ENCODE measurements around the gene RNASE12.
"Not testable (repeated sequence)": the region's sequence is repeated elsewhere in the genome, so short reads cannot be mapped to it uniquely, and the experiment has no call there.

RNASE12 gene, protein sequence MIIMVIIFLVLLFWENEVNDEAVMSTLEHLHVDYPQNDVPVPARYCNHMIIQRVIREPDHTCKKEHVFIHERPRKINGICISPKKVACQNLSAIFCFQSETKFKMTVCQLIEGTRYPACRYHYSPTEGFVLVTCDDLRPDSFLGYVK

DNA sequence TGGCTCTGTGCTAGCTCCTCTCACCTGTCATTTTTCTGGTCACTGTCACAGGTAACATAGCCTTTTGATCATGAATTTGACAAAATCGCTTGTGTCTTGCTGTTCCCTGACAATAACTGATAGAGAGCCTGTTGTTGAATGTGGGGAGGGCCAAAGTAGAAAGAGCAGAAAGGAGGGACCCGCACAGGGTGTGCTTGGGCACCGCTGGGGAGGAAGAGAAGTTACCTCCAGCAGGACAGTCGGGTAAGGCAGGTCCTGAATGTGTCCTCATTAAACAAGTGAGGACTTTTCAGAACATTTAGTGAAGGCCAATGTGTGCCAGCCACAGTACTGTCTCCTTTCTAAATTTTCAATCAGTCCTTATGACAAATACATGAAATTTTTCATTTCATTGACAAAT, at the start of gene RNASE12:
Gene RNASE12 (minus strand): TSS at position 142 of the 400 bp plus-strand sequence. CDS start 653 bp downstream, outside the sequence.
- DNase-seq: no peak

DNA sequence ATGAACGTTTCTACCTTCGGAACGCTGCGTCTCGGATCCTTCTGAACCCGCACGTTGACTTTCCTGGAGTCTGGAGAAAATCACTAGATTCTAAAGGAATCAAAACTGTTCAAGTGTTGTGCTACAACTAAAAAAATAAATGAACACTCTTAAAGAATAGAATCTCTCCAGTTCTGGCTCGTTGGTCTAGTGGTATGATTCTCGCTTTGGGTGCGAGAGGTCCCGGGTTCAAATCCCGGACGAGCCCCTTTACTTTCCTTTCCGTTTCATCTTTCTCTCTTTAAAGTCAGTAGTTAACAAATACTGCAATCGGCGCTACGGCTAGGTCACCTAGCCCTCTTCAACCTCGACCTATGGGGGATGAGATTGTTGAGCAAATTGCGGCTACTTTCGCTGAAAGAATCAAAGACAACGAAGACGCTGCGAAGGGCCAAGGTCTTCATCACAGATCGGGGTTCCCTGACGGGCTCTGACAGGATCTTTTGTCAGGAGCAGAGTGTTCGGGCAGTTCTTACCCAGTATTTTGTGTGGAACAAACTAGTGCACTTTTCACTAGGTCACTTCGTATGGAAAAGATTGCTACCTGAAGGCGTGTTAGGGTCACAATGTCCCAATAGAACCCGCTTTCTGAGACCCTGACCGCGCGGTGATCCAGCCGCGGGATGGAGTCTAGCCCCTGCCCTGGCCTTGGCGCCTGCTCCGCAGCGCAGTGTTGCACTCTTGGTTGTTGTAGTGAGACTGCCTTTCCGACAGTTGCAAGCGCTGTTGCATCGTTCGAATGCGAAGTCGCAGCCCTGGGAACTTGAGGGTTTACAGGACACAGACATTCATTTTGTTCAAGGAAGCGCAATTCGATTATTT, 41.9 kb upstream of the RNASE12 start:
- DNase-seq: peak; percentile 85

DNA sequence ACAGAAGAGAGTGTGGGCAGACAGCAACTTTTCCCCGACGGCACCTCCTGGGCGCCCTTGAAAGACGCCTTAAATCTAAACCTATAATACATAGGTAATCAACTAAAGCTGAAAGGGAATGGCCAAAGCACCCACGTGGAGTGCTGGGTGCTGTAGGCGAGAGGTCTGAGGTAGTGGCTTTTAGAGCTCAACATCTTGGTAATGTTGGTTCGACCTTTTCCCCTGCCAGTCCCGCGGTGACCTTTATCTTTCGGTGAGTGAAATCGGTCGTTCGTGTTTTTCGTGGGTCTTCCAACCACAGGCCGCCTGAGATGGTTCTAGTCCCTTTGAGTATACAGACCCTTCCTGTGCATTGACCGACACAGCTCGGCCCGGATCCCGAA, 41.3 kb upstream of the RNASE12 start:
- no peak for DNase-seq

DNA sequence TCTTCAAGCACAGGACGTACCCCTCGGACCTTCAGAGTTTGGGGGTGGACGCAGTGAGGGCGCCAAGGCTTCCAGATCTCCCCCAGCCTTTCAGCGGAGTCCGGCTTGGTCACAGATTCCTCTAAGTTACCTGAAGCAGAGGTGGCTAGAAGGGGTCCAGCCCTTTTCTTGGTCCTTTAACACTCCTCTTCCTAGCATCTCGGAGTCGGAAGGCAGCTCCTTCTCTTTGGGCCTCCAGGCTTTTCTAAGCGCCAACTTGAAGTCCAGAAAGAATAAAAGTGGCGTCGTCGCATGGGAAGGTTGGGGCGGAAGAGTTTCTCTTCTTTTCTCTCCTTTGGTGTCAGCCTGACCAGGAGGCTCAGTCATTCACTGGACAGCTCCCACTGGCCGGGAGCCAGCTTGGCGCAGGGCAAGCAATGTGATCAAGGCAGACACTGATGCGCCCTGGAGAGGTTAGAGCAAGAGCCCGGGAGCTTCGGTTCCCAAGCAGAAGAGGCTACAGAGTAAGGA, 40.8 kb upstream of the RNASE12 start:
- no peak for DNase-seq

DNA sequence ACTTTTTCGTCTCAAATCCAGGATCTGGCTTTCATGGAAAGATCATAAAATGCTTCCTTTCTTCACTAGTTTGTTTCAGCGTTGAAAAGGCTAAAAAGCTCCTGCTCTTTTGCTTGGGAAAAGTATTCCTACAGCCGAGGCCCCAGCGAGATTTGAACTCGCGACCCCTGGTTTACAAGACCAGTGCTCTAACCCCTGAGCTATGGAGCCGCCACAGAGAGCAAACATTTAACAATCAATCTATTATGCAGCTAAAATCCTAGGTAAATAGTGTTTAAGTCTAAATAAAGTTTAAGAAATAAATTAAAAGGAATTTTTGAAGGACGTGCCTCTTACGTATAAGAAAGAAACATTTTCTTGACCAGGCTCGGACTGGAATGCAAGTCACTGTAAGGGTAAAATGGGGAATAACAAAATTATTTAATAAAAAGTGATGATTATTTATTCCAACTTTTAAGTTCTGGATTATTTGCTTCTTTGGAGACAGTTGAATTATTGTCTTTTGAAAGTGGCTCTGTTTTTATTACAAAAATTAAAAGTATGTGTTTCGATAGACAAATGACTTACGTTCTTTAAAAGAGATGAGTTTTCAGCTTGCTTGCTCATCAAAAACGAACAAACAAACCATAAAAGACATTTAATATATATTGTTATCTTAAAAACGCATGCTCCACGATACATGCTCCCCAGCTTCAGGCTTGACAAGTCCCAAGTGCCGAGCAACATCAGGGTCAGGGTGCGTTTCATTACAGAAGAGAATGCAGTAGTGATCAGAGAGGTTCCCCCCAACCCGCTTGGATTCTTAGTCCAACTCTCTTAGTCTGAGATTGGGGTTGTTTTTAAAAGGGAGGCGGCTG, 40.1 kb upstream of the RNASE12 start:
- peak; percentile 82 for DNase-seq

DNA sequence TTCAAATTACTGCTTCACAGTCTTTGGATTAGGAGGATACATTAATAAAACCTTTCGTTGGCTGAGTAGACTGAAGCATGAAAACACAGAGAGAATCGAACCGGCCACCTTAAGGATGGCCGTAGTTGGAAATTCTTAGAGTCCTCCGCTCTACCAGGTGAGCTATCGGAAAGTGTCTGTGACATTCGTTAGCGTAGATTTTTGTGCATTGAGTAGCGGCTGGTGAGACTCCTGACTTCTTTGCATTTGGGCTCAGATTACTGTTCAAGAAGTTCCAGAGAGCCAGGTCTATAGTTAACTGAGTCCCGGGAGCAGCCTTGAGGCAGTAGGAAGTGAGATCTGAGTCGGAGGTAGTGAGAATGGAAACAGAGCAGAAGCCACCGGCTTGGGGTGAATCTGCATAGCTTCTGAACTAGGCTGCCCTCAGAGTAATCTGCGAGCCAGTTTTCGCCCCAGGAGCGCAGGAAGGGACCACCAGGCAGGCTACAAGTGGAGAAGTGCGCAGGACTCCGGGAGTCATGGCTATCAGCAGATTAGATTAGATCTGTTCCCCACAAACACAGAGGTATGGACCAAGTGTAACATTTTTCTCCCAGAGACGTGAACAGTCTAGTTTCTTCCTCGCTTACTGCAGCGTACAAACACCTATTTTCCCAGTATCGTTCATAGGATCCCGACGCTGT, 39.3 kb upstream of the RNASE12 start:
- peak; percentile 55 for DNase-seq

DNA sequence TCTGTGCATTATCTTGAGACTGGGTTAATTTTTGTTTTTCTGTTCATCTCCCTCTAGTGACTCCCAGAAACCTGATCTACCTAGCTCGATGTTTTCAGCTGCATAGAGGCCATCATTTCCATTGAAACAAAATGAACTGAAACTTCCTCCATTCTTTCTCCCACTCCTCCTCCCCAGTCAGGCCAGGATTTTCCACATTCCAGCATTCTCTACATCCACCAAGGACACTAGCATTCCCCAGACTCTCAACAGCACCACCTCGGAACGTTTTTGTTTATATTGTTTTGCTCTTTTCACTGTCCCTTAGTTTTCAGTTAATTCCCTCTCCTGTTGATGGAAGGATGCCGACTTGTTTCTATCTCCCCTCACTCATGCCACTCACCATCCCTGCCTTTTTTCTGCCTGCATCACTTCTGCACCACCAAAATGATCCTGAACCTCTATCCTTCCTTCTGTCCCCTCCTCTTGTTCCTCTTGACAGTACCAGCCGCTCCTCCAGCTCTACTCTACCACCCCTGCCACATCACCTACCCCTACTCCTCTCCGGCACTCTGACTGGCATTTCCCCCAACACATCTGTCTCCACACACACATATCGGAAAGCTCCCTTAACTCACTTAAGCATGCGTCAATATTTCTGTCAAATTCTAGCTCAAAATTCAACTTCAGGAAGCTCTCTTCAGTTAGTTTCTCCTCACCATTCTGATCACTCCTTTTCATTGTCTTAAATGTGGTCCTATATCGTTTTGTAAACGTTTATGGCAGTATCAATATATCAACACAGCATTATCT, 37.1 kb upstream of the RNASE12 start:
- no peak for DNase-seq

DNA sequence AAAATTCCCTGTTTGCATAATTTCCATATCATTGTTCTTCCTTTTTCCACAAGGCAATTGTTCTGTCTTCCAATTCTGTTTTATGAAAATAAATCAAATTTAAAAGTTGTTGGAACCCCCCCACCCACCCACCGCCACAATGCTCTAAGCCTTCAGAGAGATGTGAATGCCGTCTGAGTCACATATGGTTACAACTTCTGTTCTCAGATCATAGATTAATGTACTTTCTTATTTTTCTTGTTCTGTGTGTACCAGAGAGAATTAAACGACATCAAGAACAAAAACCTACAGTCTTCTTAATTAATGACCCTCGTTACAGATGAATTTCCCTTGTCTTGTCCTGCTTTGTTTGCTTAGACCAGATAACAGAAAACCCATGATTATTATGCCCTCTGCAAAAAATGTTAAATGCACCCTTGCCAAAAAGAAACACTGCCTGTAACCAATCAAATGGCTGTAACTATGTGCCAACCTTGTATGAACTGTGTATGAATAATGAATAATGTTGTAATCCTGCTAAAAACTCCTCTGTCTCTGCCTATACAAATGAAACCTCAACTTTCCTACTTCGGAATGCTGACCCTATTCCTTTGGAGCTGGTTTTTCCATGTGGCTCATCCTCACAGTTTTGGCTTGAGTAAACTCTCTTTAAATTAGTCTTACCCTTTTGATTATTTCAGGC, 36.3 kb upstream of the RNASE12 start:
- no peak for DNase-seq

DNA sequence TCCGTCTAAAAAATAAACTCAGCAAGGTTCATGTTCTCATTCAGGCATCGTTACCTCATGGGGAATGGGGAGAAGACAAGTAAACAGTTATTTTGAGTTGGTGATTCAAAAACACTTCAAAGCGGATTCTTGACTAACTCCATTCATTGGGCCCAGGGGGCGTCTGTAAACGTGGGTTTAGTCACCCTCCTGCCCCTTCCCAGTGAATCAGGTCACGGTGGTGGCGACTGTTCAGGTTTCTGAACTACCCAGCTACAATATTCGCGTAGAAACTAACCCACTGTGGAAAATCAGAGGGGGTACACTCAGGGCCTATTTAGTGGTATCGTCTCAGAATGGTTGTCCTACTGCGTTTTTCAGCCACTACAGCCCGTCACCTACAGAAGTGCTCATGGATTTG, 35.1 kb upstream of the RNASE12 start:
- no peak for DNase-seq

DNA sequence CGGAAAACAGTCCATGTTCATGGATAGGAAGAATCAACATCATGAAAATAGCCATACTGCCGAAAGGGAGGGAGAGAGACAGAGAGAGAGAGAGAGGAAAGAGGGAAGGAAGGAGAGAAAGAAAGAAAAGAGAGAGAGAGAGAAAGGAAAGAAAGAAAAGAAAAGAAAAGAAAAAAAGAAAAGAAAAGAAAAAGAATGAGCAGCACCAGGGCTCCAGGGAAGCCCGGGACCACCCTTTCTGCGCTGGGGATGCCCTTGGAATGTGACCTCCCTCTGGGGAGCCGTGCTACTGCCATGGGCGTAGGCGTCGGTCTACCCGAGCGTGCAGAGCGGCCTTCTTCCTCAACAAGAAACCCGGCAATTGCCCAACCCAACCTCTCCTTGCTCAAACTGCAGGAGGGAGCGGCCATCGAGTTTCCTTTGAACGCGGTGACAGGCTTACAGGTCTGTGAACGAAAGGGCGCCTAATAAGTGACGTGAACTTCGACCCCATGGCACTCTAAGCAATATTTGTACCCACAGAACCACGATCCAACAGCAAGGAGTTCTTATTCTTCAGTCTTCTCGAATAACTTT, 33.4 kb upstream of the RNASE12 start:
- no peak for DNase-seq

DNA sequence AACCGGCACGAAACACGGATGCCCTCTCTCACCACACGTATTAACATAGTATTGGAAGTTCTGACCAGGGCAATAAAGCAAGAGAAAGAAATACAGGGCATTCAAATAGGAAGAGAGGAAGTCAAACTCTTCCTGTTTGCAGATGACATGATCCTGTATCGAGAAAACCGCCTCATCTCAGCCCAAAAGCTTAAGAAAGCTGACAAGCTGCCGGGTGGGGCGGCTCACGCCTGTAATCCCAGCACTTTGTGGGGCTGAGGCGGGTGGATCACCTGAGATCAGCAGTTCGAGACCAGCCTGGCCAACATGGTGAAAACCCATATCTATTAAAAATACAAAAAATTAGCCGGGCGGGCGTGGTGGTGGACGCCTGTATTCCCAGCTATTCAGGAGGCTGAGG, 32.6 kb upstream of the RNASE12 start:
- no peak for DNase-seq

DNA sequence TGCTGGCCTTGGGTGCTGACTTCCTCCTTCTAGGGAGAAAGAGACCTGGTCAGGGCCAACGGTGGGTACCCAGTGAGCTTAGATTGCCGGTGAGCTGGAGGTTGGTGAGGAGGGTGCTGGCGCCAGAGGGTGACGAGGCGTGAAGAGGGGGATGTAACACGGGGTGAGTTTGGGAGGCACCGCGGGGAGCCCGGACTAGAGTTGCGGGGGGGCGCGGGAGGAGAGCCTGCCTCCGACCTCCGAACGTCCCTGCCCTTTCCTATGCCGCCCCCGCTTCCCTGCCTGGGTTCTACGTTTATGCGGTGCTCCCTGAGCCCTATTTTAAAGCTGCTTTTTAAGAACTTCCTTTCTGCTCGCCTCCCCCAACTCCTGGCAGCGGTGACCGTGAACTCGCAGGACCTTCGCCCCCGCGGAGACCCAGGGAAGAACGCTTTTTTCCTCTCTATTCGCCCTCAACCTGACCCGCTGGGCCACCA, 31.7 kb upstream of the RNASE12 start:
- no peak for DNase-seq

DNA sequence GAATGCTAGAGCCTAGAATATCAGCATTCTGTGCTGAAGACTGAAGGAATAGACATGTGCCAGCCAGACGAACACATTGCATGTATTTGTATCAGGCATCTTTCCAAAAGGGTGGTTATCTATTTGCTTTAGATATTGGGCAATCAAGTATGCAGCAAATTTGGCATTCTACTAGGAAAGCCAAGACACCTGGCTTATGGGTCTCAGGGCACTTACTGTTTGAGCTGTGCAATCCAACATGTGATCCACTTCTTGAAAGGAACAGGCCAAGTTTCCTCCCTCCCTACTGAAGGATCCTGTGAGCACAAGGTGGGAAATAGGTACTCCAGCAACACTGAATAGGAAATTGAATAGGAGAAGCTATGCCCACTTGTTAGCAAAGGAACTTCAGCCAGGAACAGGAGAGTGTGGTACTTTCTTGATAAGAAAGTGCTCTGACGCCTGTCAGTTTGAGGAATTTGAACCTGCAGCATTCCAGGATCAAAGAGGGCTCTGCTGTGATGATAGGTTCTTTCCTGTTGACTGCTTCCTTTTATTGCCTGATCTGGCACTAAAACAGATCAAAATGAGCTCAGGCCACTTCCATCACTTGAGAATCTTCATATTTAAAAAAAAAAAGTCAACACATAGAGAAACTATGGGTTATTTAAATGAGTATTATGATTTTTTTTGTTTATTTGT, 29.8 kb upstream of the RNASE12 start:
- DNase-seq: no peak

DNA sequence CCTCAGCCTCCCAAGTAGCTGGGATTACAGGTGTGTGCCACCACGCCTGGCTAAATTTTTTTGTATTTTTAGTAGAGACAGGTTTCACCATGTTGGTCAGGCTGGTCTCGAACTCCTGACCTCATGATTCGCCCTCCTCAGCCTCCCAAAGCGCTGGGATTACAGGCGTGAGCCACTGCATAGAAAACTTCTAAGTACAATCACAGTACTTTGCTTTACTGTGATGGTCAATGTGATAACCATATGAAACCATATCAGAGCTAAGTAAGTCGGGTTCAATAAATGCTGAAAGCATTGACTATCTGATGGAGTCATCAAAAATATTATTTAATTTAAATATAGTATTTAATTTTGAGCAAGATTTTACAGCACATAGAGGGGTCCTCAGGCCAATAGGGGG, 28.5 kb upstream of the RNASE12 start:
- DNase-seq: not testable (repeated sequence)

DNA sequence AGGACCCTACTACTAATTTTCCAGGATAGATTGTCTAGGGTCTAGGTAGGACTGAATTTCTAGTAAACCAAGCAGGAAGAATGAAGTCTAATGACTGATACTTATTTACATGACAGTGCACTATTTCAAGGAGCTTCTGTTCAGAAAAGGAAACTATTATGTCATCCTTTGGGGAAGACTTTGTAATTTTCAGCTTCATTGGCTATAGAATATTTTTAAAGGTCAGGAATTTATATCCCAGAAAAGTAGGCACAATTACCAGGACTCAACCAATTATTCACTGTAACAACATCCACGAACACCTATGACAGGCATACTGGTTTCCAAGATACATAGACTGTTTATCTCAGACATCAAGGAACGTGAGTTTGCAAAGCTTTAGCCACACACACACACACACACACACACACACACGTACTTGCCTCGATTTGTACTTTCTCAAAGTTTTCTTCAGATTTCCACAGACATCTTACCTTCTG, 27.1 kb upstream of the RNASE12 start:
- DNase-seq: no peak

DNA sequence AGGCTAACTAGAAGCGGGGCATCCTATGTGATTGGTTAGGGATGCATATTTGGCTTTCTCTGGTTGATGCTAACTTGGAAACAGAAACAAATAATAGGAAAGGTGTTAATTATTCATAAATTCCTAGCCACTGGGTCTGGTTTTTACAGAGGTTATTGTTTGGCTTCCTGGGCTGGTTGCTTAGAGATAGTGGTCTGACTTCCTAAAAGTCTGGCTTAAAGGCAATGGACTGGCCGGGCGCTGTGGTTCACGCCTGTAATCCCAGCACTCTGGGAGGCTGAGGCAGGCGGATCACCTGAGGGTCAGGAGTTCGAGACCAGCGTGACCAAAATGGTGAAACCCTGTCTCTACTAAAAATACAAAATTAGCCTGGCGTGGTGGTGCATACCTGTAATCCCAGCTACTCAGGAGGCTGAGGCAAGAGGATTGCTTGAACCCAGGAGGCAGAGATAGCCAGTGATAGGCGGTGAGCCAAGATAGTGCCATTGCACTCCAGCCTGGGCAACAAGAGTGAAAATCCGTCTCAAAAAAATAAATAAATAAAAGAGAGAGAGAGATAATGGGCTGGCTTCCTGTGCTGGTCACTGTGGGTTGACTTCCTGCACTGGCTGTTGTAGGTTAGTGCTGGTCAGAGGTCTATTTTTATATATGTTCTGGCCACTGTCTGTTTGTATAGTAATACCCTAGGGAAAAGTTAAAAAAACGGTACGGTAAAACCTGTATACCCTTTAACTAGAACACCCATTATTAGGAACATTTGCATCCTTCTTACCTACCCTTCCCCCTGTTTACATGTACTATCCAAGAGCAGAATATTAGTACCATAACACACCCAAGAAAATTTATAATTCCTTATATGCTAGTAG, 26.2 kb upstream of the RNASE12 start:
- DNase-seq: no peak

DNA sequence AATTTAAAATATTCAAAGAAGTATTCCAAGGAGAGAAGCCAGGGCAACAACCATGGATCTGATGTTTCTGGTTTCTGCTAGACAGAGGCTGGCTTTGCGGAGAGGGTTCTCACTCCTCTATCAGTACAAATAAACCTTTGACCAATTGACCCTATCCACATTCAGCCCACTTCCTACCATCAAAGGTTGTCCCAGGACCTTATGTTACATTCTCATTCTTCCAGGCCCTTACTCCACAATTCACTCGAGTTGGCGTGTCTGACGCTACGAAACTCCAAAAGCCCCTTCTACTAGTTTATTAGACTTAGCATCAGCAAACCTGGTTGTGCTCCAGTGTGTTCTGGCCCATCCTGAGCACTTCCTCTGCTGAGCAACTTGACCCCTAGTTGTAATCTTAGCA, 24.8 kb upstream of the RNASE12 start:
- no peak for DNase-seq

DNA sequence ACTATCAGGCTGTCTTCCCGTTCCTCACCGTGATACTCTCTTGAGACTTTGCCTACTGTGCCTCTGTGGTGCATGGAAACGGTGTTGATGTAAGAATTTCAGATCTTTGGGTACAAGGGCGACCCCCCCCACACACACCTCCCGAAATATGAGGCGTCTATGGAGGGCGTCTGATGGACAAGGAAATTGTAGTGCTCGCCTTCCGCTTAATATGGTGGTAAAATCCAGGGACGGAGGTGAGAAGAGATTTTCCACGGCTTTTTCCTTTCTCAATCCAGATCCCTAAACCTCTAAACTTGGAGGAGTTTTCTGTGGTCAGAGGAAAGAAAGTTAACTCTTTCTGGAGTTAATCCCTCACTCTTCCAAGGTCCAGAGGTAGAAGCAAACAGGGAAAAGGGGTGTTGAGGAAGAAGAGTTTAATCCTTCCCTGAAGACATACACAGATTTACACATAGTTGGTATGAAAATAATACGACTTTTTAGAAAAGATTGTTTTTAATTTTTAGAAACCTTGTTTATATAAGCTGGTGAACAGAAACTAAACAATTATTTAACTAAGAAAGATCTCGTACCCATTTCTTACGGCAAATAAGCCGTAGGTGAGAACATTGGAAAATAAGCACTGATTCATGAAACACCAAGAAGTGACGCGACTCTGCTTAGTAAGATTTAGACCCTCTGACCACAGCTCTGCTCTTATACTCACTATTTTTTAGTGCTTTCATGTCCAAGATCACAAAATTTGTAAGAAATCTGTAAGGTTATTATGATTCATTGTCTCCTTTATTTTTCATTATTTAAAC, 23.1 kb upstream of the RNASE12 start:
- no peak for DNase-seq

Data from NCI-H1694 (cell line).